Glutamatergic neuron (in vitro differentiated cells): ENCODE results near the gene L1CAM. TPM values are rescaled to one million over a fixed set of nuclear protein-coding genes. Genes with fewer than 3 reads are reported as not detected.

Source experiments
- DNase-seq: peaks from one replicate; pipeline ENCODE4 v3.0.0; 2022
- H3K27ac Mint-ChIP-seq: one replicate; pipeline ENCODE4 v1.8.0; 2020; ENCODE audit warnings: mild to moderate bottlenecking, mixed read lengths, inconsistent platforms; ENCODE audit not compliant: unreplicated experiment
- H3K27me3 Mint-ChIP-seq: one replicate; pipeline ENCODE4 v1.8.0; 2020; ENCODE audit warnings: mild to moderate bottlenecking, moderate library complexity, mixed read lengths, inconsistent platforms; ENCODE audit not compliant: unreplicated experiment
- H3K36me3 Mint-ChIP-seq: one replicate; pipeline ENCODE4 v1.8.0; 2020; ENCODE audit warnings: mild to moderate bottlenecking, mixed read lengths, inconsistent platforms; ENCODE audit not compliant: unreplicated experiment
- H3K4me1 Mint-ChIP-seq: one replicate; pipeline ENCODE4 v1.8.0; 2020; ENCODE audit warnings: mild to moderate bottlenecking, low read depth, mixed read lengths, inconsistent platforms; ENCODE audit not compliant: unreplicated experiment
- H3K4me3 Mint-ChIP-seq: one replicate; pipeline ENCODE4 v1.8.0; 2020; ENCODE audit warnings: mild to moderate bottlenecking, mixed read lengths, inconsistent platforms; ENCODE audit not compliant: unreplicated experiment
- H3K9me3 Mint-ChIP-seq: one replicate; pipeline ENCODE4 v1.8.0; 2020; ENCODE audit warnings: mild to moderate bottlenecking, moderate library complexity, mixed read lengths, inconsistent platforms; ENCODE audit not compliant: unreplicated experiment
- total RNA-seq: library from RNA; stranded (reverse); fragmentation: NEBNext Ultra II Directional; extraction: Animal tissue kit (Norgen Biotek cat#: 25700); gene quantifications from one replicate; pipeline ENCODE4 v1.2.1, GENCODE V29; 2021; ENCODE audit not compliant: unreplicated experiment
- TF ChIP-seq, protein P1 (sequence below): fragments of 200-600 bp; sonication (generic); IDR thresholded peaks from one replicate; pipeline ENCODE4 v1.5.0; 2021; ENCODE audit not compliant: partially characterized antibody, unreplicated experiment

Gene L1CAM
- total RNA-seq, 1 donor from 2014 or later: 925 TPM

DNA sequence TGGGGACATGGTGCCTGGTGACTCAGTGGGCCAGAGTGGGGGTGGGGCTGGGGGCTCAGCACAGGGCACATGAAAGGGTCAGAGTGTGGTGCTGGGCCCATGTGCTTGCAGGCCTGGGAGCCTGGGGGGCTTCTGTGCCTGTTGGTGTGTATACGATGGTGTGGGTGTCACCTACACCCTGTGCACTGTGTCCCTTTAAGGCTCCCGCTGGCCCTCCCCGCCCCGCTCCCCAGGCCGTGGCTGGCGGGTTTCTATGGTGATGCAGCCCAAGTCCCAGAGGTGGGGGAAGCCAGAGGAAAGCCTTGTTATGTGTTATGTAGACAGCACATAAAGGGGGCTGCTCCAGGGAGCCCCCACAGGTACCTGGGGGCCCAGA lies 5.5 kb downstream of the L1CAM start:
- peak overlapping the region; percentile 91 for H3K4me3 Mint-ChIP-seq
- peaks cover 16% of the 10 kb centered on the region for H3K9me3 Mint-ChIP-seq
- H3K36me3 Mint-ChIP-seq: no peaks in the 10 kb centered on the region
- TF ChIP-seq, protein P1, sequence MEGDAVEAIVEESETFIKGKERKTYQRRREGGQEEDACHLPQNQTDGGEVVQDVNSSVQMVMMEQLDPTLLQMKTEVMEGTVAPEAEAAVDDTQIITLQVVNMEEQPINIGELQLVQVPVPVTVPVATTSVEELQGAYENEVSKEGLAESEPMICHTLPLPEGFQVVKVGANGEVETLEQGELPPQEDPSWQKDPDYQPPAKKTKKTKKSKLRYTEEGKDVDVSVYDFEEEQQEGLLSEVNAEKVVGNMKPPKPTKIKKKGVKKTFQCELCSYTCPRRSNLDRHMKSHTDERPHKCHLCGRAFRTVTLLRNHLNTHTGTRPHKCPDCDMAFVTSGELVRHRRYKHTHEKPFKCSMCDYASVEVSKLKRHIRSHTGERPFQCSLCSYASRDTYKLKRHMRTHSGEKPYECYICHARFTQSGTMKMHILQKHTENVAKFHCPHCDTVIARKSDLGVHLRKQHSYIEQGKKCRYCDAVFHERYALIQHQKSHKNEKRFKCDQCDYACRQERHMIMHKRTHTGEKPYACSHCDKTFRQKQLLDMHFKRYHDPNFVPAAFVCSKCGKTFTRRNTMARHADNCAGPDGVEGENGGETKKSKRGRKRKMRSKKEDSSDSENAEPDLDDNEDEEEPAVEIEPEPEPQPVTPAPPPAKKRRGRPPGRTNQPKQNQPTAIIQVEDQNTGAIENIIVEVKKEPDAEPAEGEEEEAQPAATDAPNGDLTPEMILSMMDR: no peak
- H3K27ac Mint-ChIP-seq: peak overlapping the region; percentile 99
- H3K4me1 Mint-ChIP-seq: peaks cover 17% of the 10 kb centered on the region
- H3K27me3 Mint-ChIP-seq: peaks cover 21% of the 10 kb centered on the region
- no peak for DNase-seq

GRCh38 chrX:153879741-153880439 lies 6.1 kb downstream of the L1CAM start:
- peaks cover 19% of the 10 kb centered on the region for H3K4me1 Mint-ChIP-seq

DNA sequence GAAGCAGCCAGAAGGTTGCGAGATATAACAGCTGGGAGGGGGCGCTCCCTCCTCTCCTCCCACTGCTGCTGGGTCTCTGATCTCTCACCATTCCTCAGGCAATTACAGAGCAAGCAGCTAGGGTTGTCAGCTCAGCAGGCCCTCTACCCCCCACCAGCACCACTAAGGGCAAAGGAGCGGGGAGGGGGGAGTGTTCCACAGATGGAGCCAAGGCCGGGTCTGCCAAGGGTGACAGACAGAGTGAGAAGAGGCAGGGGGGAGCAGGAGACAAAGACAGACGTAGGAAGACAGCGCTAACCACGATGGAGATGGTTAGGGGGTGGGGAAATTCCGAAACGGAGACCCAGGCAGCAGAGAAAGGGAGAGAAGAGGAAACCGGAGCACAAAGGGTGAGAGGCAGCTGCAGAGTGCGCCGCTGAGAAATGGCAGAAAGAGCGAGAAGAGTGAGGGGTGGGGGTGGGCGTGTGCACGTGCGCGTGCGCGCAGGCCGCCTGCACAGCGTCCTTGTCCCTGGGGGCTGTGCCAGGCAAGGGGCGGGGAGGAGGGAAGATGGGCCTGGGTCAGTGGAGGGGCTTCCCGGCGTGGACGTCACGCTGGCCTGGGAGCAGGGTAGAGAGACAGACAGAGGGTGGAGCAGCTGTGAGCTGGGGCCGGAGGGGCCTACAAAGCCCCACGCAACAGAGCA lies 6.9 kb downstream of the L1CAM start:
- TF ChIP-seq, protein P1: no peak
- Mint-ChIP-seq H3K27ac (peak overlapping the region; percentile 99), H3K36me3 (peaks cover 4% of the 10 kb centered on the region), H3K27me3 (peaks cover 21% of the 10 kb centered on the region), H3K9me3 (peaks cover 22% of the 10 kb centered on the region), H3K4me3 (peak overlapping the region; percentile 91), H3K4me1 (peaks cover 22% of the 10 kb centered on the region)
- peak; percentile 73 for DNase-seq

More at GRCh38 chrX:153879741-153880439, 6.1 kb downstream of the L1CAM start:
- Mint-ChIP-seq H3K27me3 (peaks cover 23% of the 10 kb centered on the region), H3K9me3 (peaks cover 15% of the 10 kb centered on the region), H3K4me3 (peak overlapping the region; percentile 91), H3K27ac (peak overlapping the region; percentile 99), H3K36me3 (peaks cover under 1% of the 10 kb centered on the region)
- no peak for DNase-seq
- TF ChIP-seq, protein P1: no peak

DNA sequence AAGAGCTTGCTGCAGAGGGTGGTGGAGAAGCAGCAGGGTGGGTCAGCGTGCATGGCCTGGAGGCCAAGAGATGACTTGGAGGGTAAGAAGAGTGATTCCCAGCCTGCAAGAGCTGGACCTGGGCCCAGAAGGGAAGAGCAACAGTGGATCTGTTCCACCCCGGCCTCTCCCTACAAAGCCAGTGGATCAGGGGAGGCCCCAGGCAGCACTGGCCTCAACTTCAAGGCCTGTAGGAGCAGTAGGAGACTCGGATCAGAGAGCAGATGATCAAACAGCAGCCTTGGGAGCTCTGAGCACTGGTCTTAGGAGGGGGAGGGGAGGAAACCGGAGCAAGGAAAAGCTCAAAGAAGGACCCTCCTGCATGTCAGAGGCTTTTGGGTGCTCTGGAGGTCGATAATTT lies 7.6 kb downstream of the L1CAM start:
- peaks cover 22% of the 10 kb centered on the region for H3K4me1 Mint-ChIP-seq
- H3K27me3 Mint-ChIP-seq: peaks cover 24% of the 10 kb centered on the region
- H3K27ac Mint-ChIP-seq: peak overlapping the region; percentile 99
- H3K36me3 Mint-ChIP-seq: peaks cover 4% of the 10 kb centered on the region
- peaks cover 22% of the 10 kb centered on the region for H3K9me3 Mint-ChIP-seq
- no peak for DNase-seq
- TF ChIP-seq, protein P1: no peak
- peak overlapping the region; percentile 91 for H3K4me3 Mint-ChIP-seq

DNA sequence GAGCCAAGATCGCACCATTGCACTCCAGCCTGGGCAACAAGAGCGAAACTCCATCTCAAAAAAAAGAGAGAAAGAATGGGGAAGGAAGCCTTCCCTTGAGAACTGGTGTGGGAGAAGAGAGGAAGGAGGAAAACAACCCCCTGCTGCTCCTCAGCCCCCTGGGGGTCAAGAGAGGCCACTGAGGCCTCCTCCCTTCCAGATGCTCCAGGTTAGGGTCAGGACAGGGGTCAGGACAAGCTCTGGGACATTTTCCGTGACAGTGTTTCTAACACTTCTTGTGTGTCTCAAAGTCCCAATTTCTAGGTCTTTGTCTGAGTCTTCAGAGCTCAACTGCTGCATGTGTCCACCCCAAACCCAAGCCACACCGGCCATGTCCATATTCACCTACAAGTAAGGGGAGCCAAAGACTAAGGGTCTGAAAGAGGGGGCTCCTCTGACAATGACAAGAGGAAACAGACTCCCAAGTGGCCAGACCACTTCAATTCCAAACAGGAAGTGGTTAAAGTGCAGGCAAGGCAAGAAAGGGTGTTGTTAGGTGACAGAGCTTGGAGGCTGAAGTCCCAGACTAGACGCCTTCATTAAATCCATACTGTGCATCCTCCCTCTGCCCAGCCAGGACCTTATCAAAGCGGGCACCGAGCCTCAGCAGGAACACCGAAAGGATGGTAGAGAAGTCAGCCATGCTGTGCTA lies 8.3 kb downstream of the L1CAM start:
- TF ChIP-seq, protein P1: no peak
- H3K4me3 Mint-ChIP-seq: peak overlapping the region; percentile 91

More for the DNA sequence above, 8.3 kb downstream of the L1CAM start:
- Mint-ChIP-seq H3K27me3 (peaks cover 27% of the 10 kb centered on the region), H3K4me1 (peaks cover 23% of the 10 kb centered on the region), H3K27ac (peak overlapping the region; percentile 99), H3K9me3 (peaks cover 22% of the 10 kb centered on the region), H3K36me3 (peaks cover 4% of the 10 kb centered on the region)
- no peak for DNase-seq
